Upper lobe of left lung (tissue), 4 donors: ENCODE data around the gene SLIT1.

Source experiments
- EP300 ChIP-seq, 4 donors: sonication (generic); formaldehyde crosslinking; IDR thresholded peaks; one replicate each; pipeline ENCODE4 v1.5.1; 2017; ENCODE audit warnings: antibody characterized with exemption in 4 of 4, control low read depth in 2 of 4
- POLR2A ChIP-seq, 4 donors: fragments of 450-650 bp; IDR thresholded peaks; one replicate each; pipeline ENCODE4 v1.5.1; 2016 to 2017; ENCODE audit warnings: antibody characterized with exemption in 4 of 4, mild to moderate bottlenecking in 2 of 4
- POLR2AphosphoS5 ChIP-seq, 2 donors: sonication (generic); formaldehyde crosslinking; IDR thresholded peaks; one replicate each; pipeline ENCODE4 v1.5.1; 2017; ENCODE audit warnings: antibody characterized with exemption in 2 of 2
- TF ChIP-seq, protein P1 (sequence below), 6 experiments: fragments of 450-650 bp in 4 of 6; fragments of 200-600 bp in 2 of 6; sonication (generic) in 2 of 6; IDR thresholded peaks; one replicate each; pipeline ENCODE4 v1.5.1; 2016 to 2019; ENCODE audit warnings: antibody characterized with exemption in 6 of 6

DNA sequence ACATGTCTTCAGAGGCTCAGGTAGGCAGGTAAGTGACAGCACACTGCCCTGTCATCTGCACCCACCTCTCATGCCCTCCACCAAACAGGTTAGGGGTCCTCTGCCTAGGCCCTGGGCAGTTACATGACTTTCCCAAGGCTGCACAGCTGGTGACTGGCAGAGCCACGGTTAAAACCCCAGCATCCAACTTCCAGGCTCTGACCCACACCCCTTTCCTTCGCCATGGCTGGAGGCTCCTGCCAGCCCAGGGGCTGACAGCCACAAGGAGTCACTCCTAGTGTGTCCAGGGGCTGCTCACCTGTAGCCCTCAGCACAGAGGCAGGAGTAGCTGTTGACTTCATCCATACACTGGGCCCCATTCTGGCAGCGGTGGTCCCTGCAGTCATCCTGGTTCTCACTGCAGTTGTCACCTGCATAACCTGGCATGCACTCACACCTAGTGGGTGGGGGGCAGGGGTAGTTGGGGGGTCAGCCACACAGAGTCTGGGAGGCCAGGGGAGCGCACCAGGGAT is 175.0 kb downstream of the SLIT1 start:
- TF ChIP-seq POLR2A (IDR thresholded peaks at IDR 0.05) (no peak), POLR2AphosphoS5 (IDR thresholded peaks at IDR 0.05) (no peak), EP300 (IDR thresholded peaks at IDR 0.05) (no peak)
- TF ChIP-seq, protein P1, sequence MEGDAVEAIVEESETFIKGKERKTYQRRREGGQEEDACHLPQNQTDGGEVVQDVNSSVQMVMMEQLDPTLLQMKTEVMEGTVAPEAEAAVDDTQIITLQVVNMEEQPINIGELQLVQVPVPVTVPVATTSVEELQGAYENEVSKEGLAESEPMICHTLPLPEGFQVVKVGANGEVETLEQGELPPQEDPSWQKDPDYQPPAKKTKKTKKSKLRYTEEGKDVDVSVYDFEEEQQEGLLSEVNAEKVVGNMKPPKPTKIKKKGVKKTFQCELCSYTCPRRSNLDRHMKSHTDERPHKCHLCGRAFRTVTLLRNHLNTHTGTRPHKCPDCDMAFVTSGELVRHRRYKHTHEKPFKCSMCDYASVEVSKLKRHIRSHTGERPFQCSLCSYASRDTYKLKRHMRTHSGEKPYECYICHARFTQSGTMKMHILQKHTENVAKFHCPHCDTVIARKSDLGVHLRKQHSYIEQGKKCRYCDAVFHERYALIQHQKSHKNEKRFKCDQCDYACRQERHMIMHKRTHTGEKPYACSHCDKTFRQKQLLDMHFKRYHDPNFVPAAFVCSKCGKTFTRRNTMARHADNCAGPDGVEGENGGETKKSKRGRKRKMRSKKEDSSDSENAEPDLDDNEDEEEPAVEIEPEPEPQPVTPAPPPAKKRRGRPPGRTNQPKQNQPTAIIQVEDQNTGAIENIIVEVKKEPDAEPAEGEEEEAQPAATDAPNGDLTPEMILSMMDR (IDR thresholded peaks at IDR 0.05) = no peak
